Parathyroid adenoma (tissue), 2 donors: Measurements from ENCODE around the gene ZNF891.

Experiments
- H2AFZ ChIP-seq: fragments of 300-600 bp; sonication (generic); one replicate; pipeline ENCODE4 v1.7.0; 2017; ENCODE audit warnings: antibody characterized with exemption, mild to moderate bottlenecking
- H3K27ac ChIP-seq: fragments of 300-600 bp; sonication (generic); one replicate; pipeline ENCODE4 v1.7.0; 2017
- H3K27me3 ChIP-seq: fragments of 300-600 bp; sonication (generic); one replicate; pipeline ENCODE4 v1.7.0; 2017; ENCODE audit warnings: low read length; ENCODE audit not compliant: control insufficient read depth, insufficient read depth
- H3K36me3 ChIP-seq: fragments of 300-600 bp; sonication (generic); one replicate; pipeline ENCODE4 v1.7.0; 2017; ENCODE audit warnings: low read length; ENCODE audit not compliant: control insufficient read depth, insufficient read depth
- H3K4me1 ChIP-seq: fragments of 300-600 bp; sonication (generic); one replicate; pipeline ENCODE4 v1.7.0; 2017; ENCODE audit warnings: control low read depth
- H3K4me2 ChIP-seq: fragments of 300-600 bp; sonication (generic); one replicate; pipeline ENCODE4 v1.7.0; 2017; ENCODE audit warnings: low read length
- H3K4me3 ChIP-seq: fragments of 300-600 bp; sonication (generic); one replicate; pipeline ENCODE4 v1.7.0; 2017; ENCODE audit warnings: low read depth, low read length
- H3K79me2 ChIP-seq: fragments of 300-600 bp; sonication (generic); one replicate; pipeline ENCODE4 v1.7.0; 2017; ENCODE audit warnings: control low read depth
- H3K9ac ChIP-seq: fragments of 300-600 bp; sonication (generic); one replicate; pipeline ENCODE4 v1.7.0; 2017; ENCODE audit warnings: mild to moderate bottlenecking
- H3K9me3 ChIP-seq: fragments of 300-600 bp; sonication (generic); one replicate; pipeline ENCODE4 v1.7.0; 2017; ENCODE audit warnings: low read length; ENCODE audit not compliant: control insufficient read depth
- CTCF ChIP-seq: fragments of 300-600 bp; sonication (generic); IDR thresholded peaks from one replicate; pipeline ENCODE4 v1.7.0; 2017; ENCODE audit warnings: antibody characterized with exemption, mild to moderate bottlenecking
- donor health status: primary hyperparathyroidism.

The ZNF891 gene

GRCh38 chr12:133130038-133130807 is at the start of gene ZNF891, which contains the start of gene ZNF10:
TSS of gene ZNF891 (minus strand) at chr12:133130274. CDS start at chr12:133121918, 8,356 bp downstream.
TSS of gene ZNF10 (plus strand) at chr12:133130627. CDS start at chr12:133144493, 13,866 bp downstream.
- H3K4me3 ChIP-seq, result peak within 1 kb of the TSS; percentile 99
- peak within 1 kb of the TSS; percentile 86 for H3K27ac ChIP-seq
- H3K9ac ChIP-seq, result peak within 1 kb of the TSS; percentile 29
- no peaks in the 10 kb centered on the region for H3K79me2 ChIP-seq
- H3K9me3 ChIP-seq, result no peaks in the 10 kb centered on the region
- peak within 1 kb of the TSS; percentile 94 for H2AFZ ChIP-seq
- no peaks in the 10 kb centered on the region for H3K4me1 ChIP-seq
- no peak for TF ChIP-seq CTCF
- peak within 1 kb of the TSS; percentile 97 for H3K4me2 ChIP-seq
- H3K36me3 ChIP-seq, result no peaks in the 10 kb centered on the region
- no peaks in the 10 kb centered on the region for H3K27me3 ChIP-seq

GRCh38 chr12:133174901-133175300 is 44.8 kb upstream of the ZNF891 start:
- H3K9me3 ChIP-seq, result no peaks in the 10 kb centered on the region
- H3K4me1 ChIP-seq, result no peaks in the 10 kb centered on the region
- TF ChIP-seq CTCF, result no peak
- H2AFZ ChIP-seq, result no peak overlapping the region
- H3K27ac ChIP-seq, result no peak overlapping the region
- H3K4me2 ChIP-seq, result no peak overlapping the region
- H3K79me2 ChIP-seq, result no peaks in the 10 kb centered on the region
- H3K9ac ChIP-seq, result no peak overlapping the region
- no peaks in the 10 kb centered on the region for H3K27me3 ChIP-seq
- H3K36me3 ChIP-seq, result no peaks in the 10 kb centered on the region
- no peak overlapping the region for H3K4me3 ChIP-seq

- Histone ChIP-seq H3K27ac (no peak overlapping the region), H3K79me2 (no peaks in the 10 kb centered on the region), H3K9ac (no peak overlapping the region), H3K4me3 (no peak overlapping the region), H3K4me2 (no peak overlapping the region), H3K36me3 (no peaks in the 10 kb centered on the region), H3K27me3 (no peaks in the 10 kb centered on the region), H3K4me1 (no peaks in the 10 kb centered on the region), H3K9me3 (no peaks in the 10 kb centered on the region), H2AFZ (no peak overlapping the region)
- TF ChIP-seq CTCF, result no peak
Measured at GRCh38 chr12:133172491-133172890, 42.4 kb upstream of the ZNF891 start.

- no peak for TF ChIP-seq CTCF
- no peak overlapping the region for H3K4me3 ChIP-seq
- no peaks in the 10 kb centered on the region for H3K9me3 ChIP-seq
- H3K27me3 ChIP-seq, result no peaks in the 10 kb centered on the region
- no peaks in the 10 kb centered on the region for H3K36me3 ChIP-seq
- no peak overlapping the region for H2AFZ ChIP-seq
- no peak overlapping the region for H3K4me2 ChIP-seq
- H3K9ac ChIP-seq, result no peak overlapping the region
- no peaks in the 10 kb centered on the region for H3K79me2 ChIP-seq
- no peak overlapping the region for H3K27ac ChIP-seq
- no peaks in the 10 kb centered on the region for H3K4me1 ChIP-seq
Measured at GRCh38 chr12:133165776-133166175, 35.7 kb upstream of the ZNF891 start.
